ENCODE results near the gene MAN1A1. TPM values are rescaled to one million over a fixed set of nuclear protein-coding genes. Genes with fewer than 3 reads are reported as not detected.

Gene MAN1A1
- total and polyA plus RNA-seq, 2 experiments from 2014 or later = 2.0 to 8.7 TPM

- H3K9me3 Mint-ChIP-seq = no peaks in the 10 kb centered on the region
- H3K79me2 ChIP-seq (replicated peaks; ENCODE audit: insufficient read depth) = no peaks in the 10 kb centered on the region
- H3K4me1 ChIP-seq (ENCODE audit: insufficient read depth) = no peaks in the 10 kb centered on the region
- no peaks in the 10 kb centered on the region for H3K36me3 Mint-ChIP-seq (ENCODE audit: low read depth)
- H2AFZ ChIP-seq = no peak overlapping the region
- H3K9me2 ChIP-seq (ENCODE audit: insufficient read depth) = no peaks in the 10 kb centered on the region
- DNase-seq (ENCODE audit: low spot score) = no peak
- 0 out of 3 replicates have a peak, but pooled peaks cover 2% of the 10 kb centered on the region for H3K4me1 Mint-ChIP-seq
- no peaks in the 10 kb centered on the region for H3K36me3 ChIP-seq (ENCODE audit: insufficient read depth)
- peak overlapping the region; percentile 3; the same call in 1 of the 2 replicates for H3K27ac Mint-ChIP-seq
- H4K20me1 ChIP-seq (replicated peaks; ENCODE audit: insufficient read depth) = no peaks in the 10 kb centered on the region; the same call in 1 of the 2 replicates
- H3K4me3 Mint-ChIP-seq = no peak overlapping the region
- no peak overlapping the region for H3K4me3 ChIP-seq
- no peak for ATAC-seq
- no peaks in the 10 kb centered on the region for H3K27me3 Mint-ChIP-seq (ENCODE audit: insufficient read depth, low read depth, poor library complexity)
- H3K4me2 ChIP-seq = no peak overlapping the region
- TF ChIP-seq EZH2phosphoT487 (IDR thresholded peaks at IDR 0.05; ENCODE audit: unreplicated experiment) (no peak), JUNB (IDR thresholded peaks at IDR 0.05; ENCODE audit: unreplicated experiment) (no peak), CTCF (conservative IDR thresholded peaks at IDR 0.05; ENCODE audit: low read depth in 2 of 2) (no peak), ZNF462 (CRISPR knock-in tag; IDR thresholded peaks at IDR 0.05) (no peak), NANOG (IDR thresholded peaks at IDR 0.05; ENCODE audit: borderline replicate concordance) (no peak), REST (IDR thresholded peaks at IDR 0.05; ENCODE audit: unreplicated experiment) (no peak), EZH2 (IDR thresholded peaks at IDR 0.05; ENCODE audit: low read depth, unreplicated experiment) (no peak), POLR2AphosphoS5 (IDR thresholded peaks at IDR 0.05; ENCODE audit: low read depth) (no peak), ETS1 (IDR thresholded peaks at IDR 0.05) (no peak), ZNF114 (CRISPR knock-in tag; IDR thresholded peaks at IDR 0.05) (no peak), ZNF331 (CRISPR knock-in tag; IDR thresholded peaks at IDR 0.05; ENCODE audit: low read depth) (no peak), CREB1 (CRISPR knock-in tag; IDR thresholded peaks at IDR 0.05; ENCODE audit: low read depth) (no peak), STAT1 (IDR thresholded peaks at IDR 0.05; ENCODE audit: unreplicated experiment) (no peak)
- no peaks in the 10 kb centered on the region for H3F3A ChIP-seq (replicated peaks; ENCODE audit: low read depth)
- H3K27me3 ChIP-seq (ENCODE audit: insufficient read depth) = no peaks in the 10 kb centered on the region
- no peak overlapping the region for H3K27ac ChIP-seq (ENCODE audit: low read depth)
These were observed 152.3 kb downstream of the MAN1A1 start for GRCh38 chr6:119197271-119197670.
